M059J (cell line): ENCODE results near the gene C16orf90. TPM values are rescaled to one million over a fixed set of nuclear protein-coding genes. Genes with fewer than 3 reads are reported as not detected.

Source experiments
- DNase-seq: peaks from one replicate; pipeline ENCODE4 v3.0.0-alpha.2; 2012; ENCODE audit warnings: low read depth
- total RNA-seq: library from RNA; depleted of rRNA; stranded (reverse); fragments of >200 nt; shearing (Covaris generic); gene quantifications from 2 replicates; pipeline ENCODE4 v1.2.3, GENCODE V29; 2014; rRNA removed

The C16orf90 gene
- total RNA-seq, 1 experiment from 2014 or later = not detected

- DNase-seq = no peak
These were observed 29.2 kb downstream of the C16orf90 start for GRCh38 chr16:3465911-3466584.

- no peak for DNase-seq
These were observed 30.0 kb downstream of the C16orf90 start for GRCh38 chr16:3465301-3465700.

GRCh38 chr16:3461151-3461550 is 34.1 kb downstream of the C16orf90 start:
- no peak for DNase-seq

GRCh38 chr16:3460585-3460984 is 34.7 kb downstream of the C16orf90 start:
- DNase-seq = no peak

GRCh38 chr16:3460121-3460520 is 35.2 kb downstream of the C16orf90 start:
- DNase-seq = no peak

GRCh38 chr16:3459401-3460090 is 35.7 kb downstream of the C16orf90 start:
- peak; percentile 37 for DNase-seq

GRCh38 chr16:3458852-3459361 is 36.4 kb downstream of the C16orf90 start:
- no peak for DNase-seq

GRCh38 chr16:3458278-3458851 is 36.9 kb downstream of the C16orf90 start:
- DNase-seq = peak; percentile 51

- DNase-seq = peak; percentile 86
These were observed 37.6 kb downstream of the C16orf90 start for GRCh38 chr16:3457434-3458252.

GRCh38 chr16:3454631-3455147 is 40.6 kb downstream of the C16orf90 start:
- DNase-seq = no peak

GRCh38 chr16:3454093-3454492 is 41.2 kb downstream of the C16orf90 start:
- DNase-seq = peak; percentile 51

- peak; percentile 70 for DNase-seq
These were observed 51.3 kb downstream of the C16orf90 start for GRCh38 chr16:3444032-3444388.

Other genes starting within 250 kb of the C16orf90 start
- gene MEFV, start 238.9 kb downstream of the C16orf90 start, total RNA-seq = 0.39 TPM in 1 of 2 replicates, not detected in the other
- 37.4 and 48.8 TPM in 2 replicates for gene ZNF263, start 212.0 kb downstream of the C16orf90 start, total RNA-seq
- gene TIGD7, start 190.1 kb downstream of the C16orf90 start, total RNA-seq = 7.5 and 10.6 TPM in 2 replicates
- gene ZNF75A, start 190.0 kb downstream of the C16orf90 start, total RNA-seq = 16.5 and 22.7 TPM in 2 replicates
- not detected in 2 replicates for gene OR2C1, start 139.6 kb downstream of the C16orf90 start, total RNA-seq
- 19.6 and 22.9 TPM in 2 replicates for gene ZSCAN32, start 94.5 kb downstream of the C16orf90 start, total RNA-seq
- gene ZNF174, start 94.3 kb downstream of the C16orf90 start, total RNA-seq = 11.8 and 14.1 TPM in 2 replicates
- 3.4 and 4.9 TPM in 2 replicates for gene ZNF597, start 52.0 kb downstream of the C16orf90 start, total RNA-seq
- 9.1 and 18.8 TPM in 2 replicates for gene NAA60, start 51.8 kb downstream of the C16orf90 start, total RNA-seq
- 13.9 and 16.5 TPM in 2 replicates for gene CLUAP1, start 5.5 kb upstream of the C16orf90 start, total RNA-seq
- not detected in 2 replicates for gene NLRC3, start 81.9 kb upstream of the C16orf90 start, total RNA-seq
- gene SLX4, start 116.1 kb upstream of the C16orf90 start, total RNA-seq = 4.8 and 8.3 TPM in 2 replicates
- 8.3 and 21.1 TPM in 2 replicates for gene DNASE1, start 159.2 kb upstream of the C16orf90 start, total RNA-seq
- 50.5 and 66.9 TPM in 2 replicates for gene TRAP1, start 222.0 kb upstream of the C16orf90 start, total RNA-seq